Heart left ventricle (tissue), 13 donors: ENCODE data around the gene PCDHA2.
"Not testable (repeated sequence)": the region's sequence is repeated elsewhere in the genome, so short reads cannot be mapped to it uniquely, and the experiment has no call there.

ENCODE experiments used
- CTCF ChIP-seq, 12 donors: fragments of 200-600 bp; sonication (generic) in 4 of 12; IDR thresholded peaks; one replicate each; pipeline versions ENCODE4 v1.5.0 to v1.8.0; 2018 to 2022; ENCODE audit warnings: antibody characterized with exemption in 12 of 12, mild to moderate bottlenecking in 5 of 12
- POLR2A ChIP-seq, 2 donors: fragments of 450-650 bp; IDR thresholded peaks; one replicate each; pipeline ENCODE4 v1.6.1; 2017; ENCODE audit warnings: antibody characterized with exemption in 2 of 2, mild to moderate bottlenecking in 2 of 2, moderate library complexity in 2 of 2
- donor health status: ischemic (EF 13 %, LVEDD 7.1; RV severe dilation, severe dysfunction).
- donor health status: DM: no; HTN: yes; CAD: no.
- donor health status: DM: no; HTN: no; CAD: no.
- donor health status: ischemic (EF 25% LVEDD 6.9; RV normal size, moderate dysfunction).
- donor health status: ischemic (EF 25% LVEDD 5.7; RV mildly dilated, moderate dysfunction).
- donor health status: ischemic (EF 35%, LVEDD 5.7; RV mildly dilated, moderate dysfunction).
- donor health status: nonischemic (EF 11% LVEDD 7.7; RV severe dilation, severe dysfunction).
- donor health status: DM: yes; HTN: yes; CAD: no.
- donor health status: PGD.
- donor health status: ischemic (EF 29% LVEDD 5.4; RV normal size, mild dysfunction).
- donor health status: nonischemic (EF 23%, LVEDD 6.1; RV moderate dilation, normal function).

DNA sequence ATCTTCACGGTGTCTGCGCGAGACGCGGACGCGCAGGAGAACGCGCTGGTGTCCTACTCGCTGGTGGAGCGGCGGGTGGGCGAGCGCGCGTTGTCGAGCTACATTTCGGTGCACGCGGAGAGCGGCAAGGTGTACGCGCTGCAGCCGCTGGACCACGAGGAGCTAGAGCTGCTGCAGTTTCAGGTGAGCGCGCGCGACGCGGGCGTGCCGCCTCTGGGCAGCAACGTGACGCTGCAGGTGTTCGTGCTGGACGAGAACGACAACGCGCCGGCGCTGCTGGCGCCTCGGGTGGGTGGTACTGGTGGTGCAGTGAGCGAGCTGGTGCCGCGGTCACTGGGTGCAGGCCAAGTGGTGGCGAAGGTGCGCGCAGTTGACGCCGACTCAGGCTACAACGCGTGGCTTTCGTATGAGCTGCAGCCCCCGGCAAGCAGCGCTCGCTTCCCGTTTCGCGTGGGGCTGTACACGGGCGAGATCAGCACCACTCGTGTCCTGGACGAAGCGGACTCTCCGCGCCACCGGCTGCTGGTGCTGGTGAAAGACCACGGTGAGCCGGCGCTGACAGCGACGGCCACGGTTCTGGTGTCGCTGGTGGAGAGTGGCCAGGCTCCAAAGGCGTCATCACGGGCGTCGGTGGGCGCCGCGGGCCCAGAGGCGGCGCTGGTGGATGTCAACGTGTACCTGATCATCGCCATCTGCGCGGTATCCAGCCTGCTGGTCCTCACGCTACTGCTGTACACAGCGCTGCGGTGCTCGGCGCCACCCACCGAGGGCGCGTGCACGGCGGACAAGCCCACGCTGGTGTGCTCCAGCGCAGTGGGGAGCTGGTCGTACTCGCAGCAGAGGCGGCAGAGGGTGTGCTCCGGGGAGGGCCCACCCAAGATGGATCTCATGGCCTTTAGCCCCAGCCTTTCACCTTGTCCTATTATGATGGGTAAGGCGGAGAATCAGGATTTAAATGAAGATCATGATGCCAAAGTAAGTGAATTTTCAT is 35.2 kb downstream of the PCDHA2 start:
- TF ChIP-seq CTCF, POLR2A (IDR thresholded peaks at IDR 0.05): not testable (repeated sequence)
